ENCODE results near the gene ZMAT3.

ZMAT3 gene

GRCh38 chr3:178969004-178969700, 102.5 kb downstream of the ZMAT3 start:
- H3K36me3 ChIP-seq = no peaks in the 10 kb centered on the region
- peaks cover 0 to 9% (median 0%) of the 10 kb centered on the region in 4 donors for H3K4me1 ChIP-seq
- intact Hi-C loops (cut with DNase I; ENCODE audit: low total_unique reads) = loop anchor here (10.0 kb wide), 1 partner anchor 534 kb away; no protein-coding TSS in a partner anchor
- no peaks in the 10 kb centered on the region for H3K9me3 ChIP-seq
- no peak for DNase-seq
- TF ChIP-seq CTCF (IDR thresholded peaks at IDR 0.05) = no peak
- no peak overlapping the region for H3K4me3 ChIP-seq
- H3K27me3 ChIP-seq = no peaks in the 10 kb centered on the region
- H3K27ac ChIP-seq = no peak overlapping the region
